ENCODE data around the gene FOXI1.

FOXI1 gene

GRCh38 chr5:170071748-170072147 lies 33.9 kb upstream of the FOXI1 start:
- Histone ChIP-seq H3K4me1 (no peaks in the 10 kb centered on the region), H3K27me3 (no peaks in the 10 kb centered on the region), H3K27ac (no peak overlapping the region), H3K4me3 (no peak overlapping the region), H3K36me3 (peaks cover 44 to 94% (median 77%) of the 10 kb centered on the region in 11 experiments; a peak in 21 of 22 replicates), H3K4me2 (no peak overlapping the region), H4K20me1 (peaks cover 0 to 25% (median 0%) of the 10 kb centered on the region in 11 experiments; a peak in 4 of 22 replicates), H3K9me3 (replicated peaks in 1 of 11) (0 out of 22 replicates have a peak, but pooled peaks cover 0 to 10% (median 0%) of the 10 kb centered on the region in 11 experiments), H3K9ac (no peak overlapping the region)
- no peak for TF ChIP-seq Cebpa-rat (IDR thresholded peaks at IDR 0.05)

DNA sequence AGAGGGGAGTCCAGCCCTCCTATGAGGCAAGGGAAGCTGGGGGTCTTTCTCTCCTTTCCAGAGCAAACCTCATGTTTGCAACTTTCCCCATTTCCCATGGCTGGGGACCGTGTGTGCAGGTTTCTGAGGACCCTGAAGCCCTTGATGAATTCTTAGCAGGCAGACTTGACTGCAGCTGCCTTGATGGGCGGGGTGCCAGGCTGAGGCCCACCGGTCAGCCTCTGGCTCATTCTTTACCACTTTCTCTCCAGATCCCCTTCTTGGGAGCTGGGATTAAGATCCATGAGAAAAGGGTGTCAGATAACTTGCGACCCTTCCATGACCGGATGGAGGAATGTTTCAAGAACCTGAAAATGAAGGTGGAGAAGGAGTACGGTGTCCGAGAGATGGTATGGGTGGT lies 30.0 kb upstream of the FOXI1 start:
- no peak overlapping the region for H3K4me3 ChIP-seq
- H3K27me3 ChIP-seq: no peaks in the 10 kb centered on the region
- H4K20me1 ChIP-seq: peaks cover 0 to 12% (median 0%) of the 10 kb centered on the region in 11 experiments; a peak in 3 of 22 replicates
- no peak overlapping the region for H3K4me2 ChIP-seq
- H3K36me3 ChIP-seq: peaks cover 47 to 94% (median 76%) of the 10 kb centered on the region in 11 experiments
- no peak overlapping the region for H3K27ac ChIP-seq
- H3K4me1 ChIP-seq: no peaks in the 10 kb centered on the region
- 0 out of 22 replicates have a peak, but pooled peaks cover 0 to 5% (median 0%) of the 10 kb centered on the region in 11 experiments for H3K9me3 ChIP-seq (replicated peaks in 1 of 11)
- no peak overlapping the region for H3K9ac ChIP-seq
- TF ChIP-seq Cebpa-rat (IDR thresholded peaks at IDR 0.05): no peak

- Histone ChIP-seq H3K36me3 (peaks cover 48 to 94% (median 76%) of the 10 kb centered on the region in 11 experiments), H3K4me3 (no peak overlapping the region), H4K20me1 (peaks cover 0 to 10% (median 0%) of the 10 kb centered on the region in 11 experiments; a peak in 3 of 22 replicates), H3K9me3 (replicated peaks in 1 of 11) (no peaks in the 10 kb centered on the region), H3K4me2 (no peak overlapping the region), H3K9ac (no peak overlapping the region), H3K4me1 (no peaks in the 10 kb centered on the region), H3K27me3 (no peaks in the 10 kb centered on the region), H3K27ac (no peak overlapping the region)
- no peak for TF ChIP-seq Cebpa-rat (IDR thresholded peaks at IDR 0.05)
Observed at GRCh38 chr5:170076211-170076610, 29.5 kb upstream of the FOXI1 start.

GRCh38 chr5:170076739-170077138 lies 29.0 kb upstream of the FOXI1 start:
- Histone ChIP-seq H3K4me3 (no peak overlapping the region), H3K9ac (no peak overlapping the region), H3K4me1 (no peaks in the 10 kb centered on the region), H3K27me3 (no peaks in the 10 kb centered on the region), H4K20me1 (peaks cover 0 to 10% (median 0%) of the 10 kb centered on the region in 11 experiments; a peak in 3 of 22 replicates), H3K9me3 (replicated peaks in 1 of 11) (no peaks in the 10 kb centered on the region), H3K27ac (no peak overlapping the region), H3K36me3 (peaks cover 54 to 95% (median 75%) of the 10 kb centered on the region in 11 experiments), H3K4me2 (no peak overlapping the region)
- no peak for TF ChIP-seq Cebpa-rat (IDR thresholded peaks at IDR 0.05)

- Histone ChIP-seq H3K36me3 (peaks cover 62 to 95% (median 82%) of the 10 kb centered on the region in 11 experiments), H3K4me3 (no peak overlapping the region), H3K4me2 (no peak overlapping the region), H3K9me3 (replicated peaks in 1 of 11) (no peaks in the 10 kb centered on the region), H3K27me3 (no peaks in the 10 kb centered on the region), H3K9ac (no peak overlapping the region), H3K27ac (no peak overlapping the region), H3K4me1 (no peaks in the 10 kb centered on the region), H4K20me1 (peaks cover 0 to 7% (median 0%) of the 10 kb centered on the region in 11 experiments; a peak in 3 of 22 replicates)
- TF ChIP-seq Cebpa-rat (IDR thresholded peaks at IDR 0.05): no peak
Observed at GRCh38 chr5:170077526-170077925, 28.2 kb upstream of the FOXI1 start.

- Histone ChIP-seq H3K27ac (no peak overlapping the region), H3K4me3 (no peak overlapping the region), H4K20me1 (peaks cover 0 to 10% (median 0%) of the 10 kb centered on the region in 11 experiments; a peak in 2 of 22 replicates), H3K27me3 (no peaks in the 10 kb centered on the region), H3K36me3 (peaks cover 70 to 95% (median 92%) of the 10 kb centered on the region in 11 experiments), H3K9ac (no peak overlapping the region), H3K4me1 (no peaks in the 10 kb centered on the region), H3K9me3 (replicated peaks in 1 of 11) (no peaks in the 10 kb centered on the region), H3K4me2 (no peak overlapping the region)
- TF ChIP-seq Cebpa-rat (IDR thresholded peaks at IDR 0.05): no peak
Observed at GRCh38 chr5:170078458-170078857, 27.2 kb upstream of the FOXI1 start.

DNA sequence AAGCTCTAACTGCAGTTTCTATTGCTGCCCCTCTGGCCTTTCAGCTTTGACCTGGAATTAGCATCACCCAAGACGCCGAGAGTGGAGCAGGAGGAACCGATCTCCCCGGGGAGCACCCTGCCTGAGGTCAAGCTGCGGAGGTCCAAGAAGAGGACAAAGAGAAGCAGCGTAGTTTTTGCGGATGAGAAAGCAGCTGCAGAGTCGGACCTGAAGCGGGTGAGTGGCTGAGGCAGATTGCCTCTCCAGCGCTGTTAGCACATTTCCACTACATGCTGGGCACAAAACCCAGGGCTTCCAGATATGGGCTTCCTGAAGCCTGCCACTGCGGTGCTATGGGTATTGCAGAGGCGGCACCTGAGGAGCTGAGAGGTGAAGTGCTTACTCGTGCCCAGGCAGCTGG lies 26.8 kb upstream of the FOXI1 start:
- H3K36me3 ChIP-seq: peaks cover 75 to 100% (median 96%) of the 10 kb centered on the region in 11 experiments
- no peak overlapping the region for H3K4me3 ChIP-seq
- no peaks in the 10 kb centered on the region for H3K27me3 ChIP-seq
- no peak overlapping the region for H3K9ac ChIP-seq
- no peak for TF ChIP-seq Cebpa-rat (IDR thresholded peaks at IDR 0.05)
- peaks cover 0 to 10% (median 0%) of the 10 kb centered on the region in 11 experiments; a peak in 2 of 22 replicates for H4K20me1 ChIP-seq
- no peaks in the 10 kb centered on the region for H3K9me3 ChIP-seq (replicated peaks in 1 of 11)
- no peak overlapping the region for H3K4me2 ChIP-seq
- no peaks in the 10 kb centered on the region for H3K4me1 ChIP-seq
- H3K27ac ChIP-seq: no peak overlapping the region

GRCh38 chr5:170080217-170080616 lies 25.5 kb upstream of the FOXI1 start:
- Histone ChIP-seq H3K9me3 (replicated peaks in 1 of 11) (no peaks in the 10 kb centered on the region), H3K27me3 (no peaks in the 10 kb centered on the region), H3K9ac (no peak overlapping the region), H3K36me3 (peaks cover 78 to 100% (median 97%) of the 10 kb centered on the region in 11 experiments), H3K4me1 (no peaks in the 10 kb centered on the region), H3K4me3 (no peak overlapping the region), H3K4me2 (no peak overlapping the region), H4K20me1 (peaks cover 0 to 10% (median 0%) of the 10 kb centered on the region in 11 experiments; a peak in 1 of 22 replicates), H3K27ac (no peak overlapping the region)
- TF ChIP-seq Cebpa-rat (IDR thresholded peaks at IDR 0.05): no peak

- no peak for TF ChIP-seq Cebpa-rat (IDR thresholded peaks at IDR 0.05)
- Histone ChIP-seq H4K20me1 (peaks cover 0 to 10% (median 0%) of the 10 kb centered on the region in 11 experiments; a peak in 1 of 22 replicates), H3K4me2 (no peak overlapping the region), H3K4me1 (no peaks in the 10 kb centered on the region), H3K4me3 (no peak overlapping the region), H3K36me3 (peaks cover 83 to 100% (median 99%) of the 10 kb centered on the region in 11 experiments), H3K9ac (no peak overlapping the region), H3K27ac (no peak overlapping the region), H3K27me3 (no peaks in the 10 kb centered on the region), H3K9me3 (replicated peaks in 1 of 11) (peaks cover 0 to 3% (median 0%) of the 10 kb centered on the region in 11 experiments; a peak in 1 of 22 replicates)
Observed at GRCh38 chr5:170080786-170081445, 24.8 kb upstream of the FOXI1 start.
